NCI-H2227 (cell line): Measurements from ENCODE around the gene TRIM41.
"Not testable (repeated sequence)": the region's sequence is repeated elsewhere in the genome, so short reads cannot be mapped to it uniquely, and the experiment has no call there.

Experiments used
- DNase-seq: peaks from one replicate; lab custom pipeline; 2025; ENCODE audit not compliant: unreplicated experiment; lab: John Stamatoyannopoulos, UW

The TRIM41 gene

GRCh38 chr5:181192337-181193046 lies 30.6 kb upstream of the TRIM41 start:
- DNase-seq = no peak

- no peak for DNase-seq
Measured at GRCh38 chr5:181193656-181194055, 29.4 kb upstream of the TRIM41 start.

- DNase-seq = no peak
Measured at GRCh38 chr5:181194489-181195248, 28.4 kb upstream of the TRIM41 start.

GRCh38 chr5:181195249-181195761 lies 27.8 kb upstream of the TRIM41 start:
- no peak for DNase-seq

GRCh38 chr5:181197326-181197951 lies 25.6 kb upstream of the TRIM41 start:
- DNase-seq = no peak

GRCh38 chr5:181198106-181198685 lies 24.9 kb upstream of the TRIM41 start:
- no peak for DNase-seq

GRCh38 chr5:181198905-181199519 lies 24.1 kb upstream of the TRIM41 start:
- DNase-seq = no peak

GRCh38 chr5:181199881-181200638 lies 23.0 kb upstream of the TRIM41 start:
- no peak for DNase-seq

- no peak for DNase-seq
Measured at GRCh38 chr5:181200816-181201215, 22.3 kb upstream of the TRIM41 start.

GRCh38 chr5:181203093-181203711 lies 19.9 kb upstream of the TRIM41 start:
- no peak for DNase-seq

- DNase-seq = no peak
Measured at GRCh38 chr5:181203777-181204112, 19.3 kb upstream of the TRIM41 start.

- DNase-seq = no peak
Measured at GRCh38 chr5:181204113-181204825, 18.8 kb upstream of the TRIM41 start.

GRCh38 chr5:181204826-181205760 lies 18.0 kb upstream of the TRIM41 start, which contains the start of gene TRIM7:
TSS of gene TRIM7 (minus strand) at chr5:181205196. CDS start at chr5:181205110, 86 bp downstream.
- no peak for DNase-seq

GRCh38 chr5:181205761-181206649 lies 17.1 kb upstream of the TRIM41 start:
- DNase-seq = no peak

- DNase-seq = no peak
Measured at GRCh38 chr5:181207214-181207959, 15.7 kb upstream of the TRIM41 start.

- no peak for DNase-seq
Measured at GRCh38 chr5:181207960-181208253, 15.2 kb upstream of the TRIM41 start.

- not testable (repeated sequence) for DNase-seq
Measured at GRCh38 chr5:181209006-181209405, 14.1 kb upstream of the TRIM41 start.
